ENCODE data around the gene OR52J3.

- TF ChIP-seq CTCF (IDR thresholded peaks at IDR 0.05; ENCODE audit: low read depth, low read length) (no peak), EZH2phosphoT487 (IDR thresholded peaks at IDR 0.05; ENCODE audit: low read depth) (no peak)
These were observed 2.9 kb upstream of the OR52J3 start for GRCh38 chr11:5043380-5043779.
